DLD1 (cell line): Measurements from ENCODE around the gene ATP2B2.

Experiments
- in situ Hi-C: cut with HindIII; loops from 2 replicates; pipeline ENCODE4 v1.10.0; 2017; ENCODE audit warnings: low sequenced_read_pairs

The ATP2B2 gene

GRCh38 chr3:10405816-10406215 lies 99.6 kb downstream of the ATP2B2 start:
- in situ Hi-C loops = no loop called here

GRCh38 chr3:10404876-10405275 lies 100.5 kb downstream of the ATP2B2 start:
- in situ Hi-C loops = no loop called here

- in situ Hi-C loops = no loop called here
These were observed 101.0 kb downstream of the ATP2B2 start for GRCh38 chr3:10404377-10404776.

- in situ Hi-C loops = no loop called here
These were observed 103.2 kb downstream of the ATP2B2 start for GRCh38 chr3:10401990-10402761.

GRCh38 chr3:10400749-10401495 lies 104.5 kb downstream of the ATP2B2 start:
- in situ Hi-C loops = no loop called here

- in situ Hi-C loops = no loop called here
These were observed 105.2 kb downstream of the ATP2B2 start for GRCh38 chr3:10400050-10400748.

GRCh38 chr3:10399634-10400033 lies 105.8 kb downstream of the ATP2B2 start:
- in situ Hi-C loops = no loop called here

GRCh38 chr3:10398341-10398740 lies 107.0 kb downstream of the ATP2B2 start:
- in situ Hi-C loops = no loop called here

- in situ Hi-C loops = no loop called here
These were observed 107.5 kb downstream of the ATP2B2 start for GRCh38 chr3:10397879-10398278.

GRCh38 chr3:10396931-10397330 lies 108.5 kb downstream of the ATP2B2 start:
- in situ Hi-C loops = no loop called here

GRCh38 chr3:10396083-10396482 lies 109.3 kb downstream of the ATP2B2 start:
- in situ Hi-C loops = no loop called here

- in situ Hi-C loops = no loop called here
These were observed 109.7 kb downstream of the ATP2B2 start for GRCh38 chr3:10395671-10396070.

- in situ Hi-C loops = no loop called here
These were observed 110.2 kb downstream of the ATP2B2 start for GRCh38 chr3:10395196-10395595.

- in situ Hi-C loops = no loop called here
These were observed 110.8 kb downstream of the ATP2B2 start for GRCh38 chr3:10394491-10395025.

- in situ Hi-C loops = no loop called here
These were observed 111.9 kb downstream of the ATP2B2 start for GRCh38 chr3:10393514-10393913.

GRCh38 chr3:10392906-10393461 lies 112.4 kb downstream of the ATP2B2 start:
- in situ Hi-C loops = no loop called here

- in situ Hi-C loops = no loop called here
These were observed 113.1 kb downstream of the ATP2B2 start for GRCh38 chr3:10392244-10392643.

GRCh38 chr3:10391391-10391790 lies 114.0 kb downstream of the ATP2B2 start:
- in situ Hi-C loops = no loop called here

GRCh38 chr3:10390641-10391373 lies 114.6 kb downstream of the ATP2B2 start:
- in situ Hi-C loops = no loop called here

GRCh38 chr3:10389995-10390394 lies 115.4 kb downstream of the ATP2B2 start:
- in situ Hi-C loops = no loop called here
